Erythroblast (primary cell): ENCODE measurements around the gene CDKAL1.

Experiments
- GATA1 ChIP-seq: IDR thresholded peaks from 2 replicates; pipeline ENCODE4 v1.6.1; 2011; ENCODE audit warnings: low read depth, mild to moderate bottlenecking, control low read depth, low read length, moderate library complexity
- POLR2A ChIP-seq: IDR thresholded peaks from 2 replicates; pipeline ENCODE4 v1.6.1; 2011; ENCODE audit warnings: mild to moderate bottlenecking, low read length

GRCh38 chr6:21180155-21180554 is 645.9 kb downstream of the CDKAL1 start:
- TF ChIP-seq POLR2A: no peak
- no peak for TF ChIP-seq GATA1
